ENCODE data around the gene RHOH.
"Not testable (repeated sequence)": the region's sequence is repeated elsewhere in the genome, so short reads cannot be mapped to it uniquely, and the experiment has no call there.

GRCh38 chr4:40282857-40283256, 86.0 kb downstream of the RHOH start:
- not testable (repeated sequence) for TF ChIP-seq POLR2A (IDR thresholded peaks at IDR 0.05; ENCODE audit: low read depth, low read length); SPI1 (IDR thresholded peaks at IDR 0.05; ENCODE audit: low read depth, low read length); POLR2AphosphoS5 (IDR thresholded peaks at IDR 0.05; ENCODE audit: low read depth, low read length); POU2F2 (IDR thresholded peaks at IDR 0.05; ENCODE audit: low read depth, low read length); PAX5 (IDR thresholded peaks at IDR 0.05; ENCODE audit: insufficient read depth, low read length, severe bottlenecking)

Measured in GM12891 (cell line).